C4-2B (cell line): ENCODE measurements around the gene CAMKK2.

ENCODE experiments used
- H3K27ac ChIP-seq: fragments of 450-650 bp; 2 replicates; pipeline ENCODE4 v1.5.1; 2017
- CTCF ChIP-seq: fragments of 450-650 bp; conservative IDR thresholded peaks from 2 replicates; pipeline ENCODE4 v1.5.1; 2017; ENCODE audit warnings: mild to moderate bottlenecking
- ZFX ChIP-seq: fragments of 450-650 bp; IDR thresholded peaks from 2 replicates; pipeline ENCODE4 v1.6.1; 2017

Gene CAMKK2

GRCh38 chr12:121189131-121189530 is 107.4 kb downstream of the CAMKK2 start:
- TF ChIP-seq CTCF (no peak), ZFX (no peak)
- no peak overlapping the region for H3K27ac ChIP-seq

DNA sequence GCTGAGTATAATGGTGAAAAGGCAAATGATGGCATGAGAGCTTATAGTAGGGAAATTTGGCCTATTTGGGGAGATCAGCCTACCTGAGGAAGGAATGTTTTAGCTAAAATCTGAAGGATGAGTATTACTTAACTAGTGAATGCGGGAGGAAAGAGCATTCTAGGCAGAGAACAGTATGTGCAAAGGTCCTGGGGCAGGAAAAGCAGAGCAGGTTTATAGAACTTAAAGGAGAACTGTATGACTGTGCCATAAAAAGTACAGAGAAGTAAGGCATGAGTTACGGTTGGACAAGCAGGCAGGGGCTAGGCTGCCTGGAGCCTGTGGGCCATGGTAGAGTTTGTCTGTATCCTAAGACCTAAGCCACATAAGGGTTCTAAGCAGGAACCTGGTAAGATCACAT is 108.3 kb downstream of the CAMKK2 start:
- TF ChIP-seq CTCF = no peak
- TF ChIP-seq ZFX = no peak
- no peak overlapping the region for H3K27ac ChIP-seq
